H1 (cell line): ENCODE results near the gene LCN15. TPM values are rescaled to one million over a fixed set of nuclear protein-coding genes. Genes with fewer than 3 reads are reported as not detected.
A peak's percentile ranks its signal among the peaks of the same experiment; 100 is the strongest.

Source experiments
- RAD21 ChIP-seq, 2 experiments: IDR thresholded peaks in 1 of 2; conservative IDR thresholded peaks in 1 of 2; 2 replicates each; pipeline ENCODE4 v1.6.1; 2011; ENCODE audit warnings: low read depth in 2 of 2, low read length in 2 of 2, improper control_type of control experiment in 1 of 2, inconsistent platforms in 1 of 2, mild to moderate bottlenecking in 1 of 2, moderate library complexity in 1 of 2
- RFX5 ChIP-seq: IDR thresholded peaks from 2 replicates; pipeline ENCODE4 v1.6.1; 2011; ENCODE audit warnings: low read depth, low read length, improper control_type of control experiment, borderline replicate concordance
- SP1 ChIP-seq: IDR thresholded peaks from 2 replicates; pipeline ENCODE4 v1.6.1; 2011; ENCODE audit warnings: low read depth, low read length
- polyA plus RNA-seq, 7 experiments: library from polyadenylated mRNA; depleted of rRNA in 3 of 7; stranded (reverse) in 5 of 7; unstranded in 2 of 7; fragments of >200 nt in 5 of 7; fragments of 200-250 nt in 2 of 7; gene quantifications; 1 replicate in 5 of 7; 2 replicates in 1 of 7; 4 replicates in 1 of 7; pipeline versions ENCODE4 v1.2.1 to v1.2.3, GENCODE V29; 2011 to 2013; ENCODE audit warnings: missing spikeins in 2 of 7, mixed read lengths in 2 of 7
- total RNA-seq: library from RNA; stranded (reverse); fragmentation: NEBNext Ultra II Directional; extraction: Animal tissue kit (Norgen Biotek cat#: 25700); gene quantifications from 2 replicates; pipeline ENCODE4 v1.2.1, GENCODE V29; 2021
- TF ChIP-seq, protein P1 (sequence below): fragments of 300-600 bp; sonication (generic); IDR thresholded peaks from 2 replicates; pipeline ENCODE4 v1.7.1; 2012; ENCODE audit warnings: low read length, moderate library complexity, mild to moderate bottlenecking, inconsistent platforms; ENCODE audit not compliant: insufficient replicate concordance
- TF ChIP-seq, protein P2 (sequence below): IDR thresholded peaks from 2 replicates; pipeline ENCODE4 v1.6.1; 2011; ENCODE audit warnings: low read depth, mild to moderate bottlenecking, low read length; ENCODE audit not compliant: insufficient read depth
- TF ChIP-seq, protein P3 (sequence below): IDR thresholded peaks from 2 replicates; pipeline ENCODE4 v1.6.1; 2012; ENCODE audit warnings: low read length, inconsistent platforms

The LCN15 gene
- total and polyA plus RNA-seq, 2 of the 8 experiments (the other 6 are each of a cell fraction or from before 2014, with no cell fraction given): 0.08 to 0.47 TPM

DNA sequence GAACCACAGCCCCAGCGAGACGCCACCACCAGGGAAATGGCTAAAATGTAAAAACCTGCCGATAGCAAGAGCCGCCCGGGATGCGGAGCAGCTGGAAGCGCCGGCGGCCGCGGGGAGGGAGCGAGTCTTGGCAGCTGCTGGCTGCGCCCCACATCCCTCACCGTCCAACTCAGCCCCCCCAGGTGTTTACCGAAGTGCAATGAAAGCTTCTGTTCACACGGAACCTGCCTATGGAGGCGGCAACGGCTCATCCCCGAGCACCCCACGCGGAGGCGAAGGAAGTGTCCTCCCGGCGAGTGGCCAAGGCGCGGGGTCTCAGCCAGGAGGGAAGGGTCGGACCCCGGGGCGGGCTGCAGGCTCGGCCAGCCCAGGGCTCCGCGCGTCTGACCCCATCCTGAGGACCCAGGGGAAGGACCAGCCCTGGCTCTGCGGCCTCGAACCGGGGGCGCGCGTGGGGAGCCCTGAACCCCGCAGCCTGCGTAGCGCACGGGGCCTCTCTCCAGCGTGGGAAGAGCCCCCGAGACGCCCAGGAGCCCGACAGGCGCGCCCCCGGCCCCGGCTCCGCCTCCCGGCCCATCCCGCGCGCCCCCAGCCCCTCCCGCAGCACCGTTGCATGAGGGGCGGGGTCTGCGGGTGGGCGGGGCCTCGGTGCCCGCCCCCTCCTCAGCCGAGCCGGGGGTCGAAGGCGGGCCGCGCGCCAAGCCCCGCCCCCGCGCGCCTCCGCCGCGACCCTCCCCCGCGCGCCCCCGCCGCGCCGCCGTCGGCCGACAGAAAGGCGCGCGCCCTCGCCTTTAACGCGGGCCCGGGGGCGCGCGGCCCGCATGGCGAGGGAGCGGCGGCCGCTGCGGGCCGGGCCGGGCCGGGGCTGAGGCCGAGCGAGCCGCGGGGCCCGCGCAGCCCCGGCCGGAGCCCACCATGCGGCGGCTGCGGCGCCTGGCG is 52.3 kb downstream of the LCN15 start, which contains the start of gene DIPK1B (continued):
- TF ChIP-seq, protein P1, sequence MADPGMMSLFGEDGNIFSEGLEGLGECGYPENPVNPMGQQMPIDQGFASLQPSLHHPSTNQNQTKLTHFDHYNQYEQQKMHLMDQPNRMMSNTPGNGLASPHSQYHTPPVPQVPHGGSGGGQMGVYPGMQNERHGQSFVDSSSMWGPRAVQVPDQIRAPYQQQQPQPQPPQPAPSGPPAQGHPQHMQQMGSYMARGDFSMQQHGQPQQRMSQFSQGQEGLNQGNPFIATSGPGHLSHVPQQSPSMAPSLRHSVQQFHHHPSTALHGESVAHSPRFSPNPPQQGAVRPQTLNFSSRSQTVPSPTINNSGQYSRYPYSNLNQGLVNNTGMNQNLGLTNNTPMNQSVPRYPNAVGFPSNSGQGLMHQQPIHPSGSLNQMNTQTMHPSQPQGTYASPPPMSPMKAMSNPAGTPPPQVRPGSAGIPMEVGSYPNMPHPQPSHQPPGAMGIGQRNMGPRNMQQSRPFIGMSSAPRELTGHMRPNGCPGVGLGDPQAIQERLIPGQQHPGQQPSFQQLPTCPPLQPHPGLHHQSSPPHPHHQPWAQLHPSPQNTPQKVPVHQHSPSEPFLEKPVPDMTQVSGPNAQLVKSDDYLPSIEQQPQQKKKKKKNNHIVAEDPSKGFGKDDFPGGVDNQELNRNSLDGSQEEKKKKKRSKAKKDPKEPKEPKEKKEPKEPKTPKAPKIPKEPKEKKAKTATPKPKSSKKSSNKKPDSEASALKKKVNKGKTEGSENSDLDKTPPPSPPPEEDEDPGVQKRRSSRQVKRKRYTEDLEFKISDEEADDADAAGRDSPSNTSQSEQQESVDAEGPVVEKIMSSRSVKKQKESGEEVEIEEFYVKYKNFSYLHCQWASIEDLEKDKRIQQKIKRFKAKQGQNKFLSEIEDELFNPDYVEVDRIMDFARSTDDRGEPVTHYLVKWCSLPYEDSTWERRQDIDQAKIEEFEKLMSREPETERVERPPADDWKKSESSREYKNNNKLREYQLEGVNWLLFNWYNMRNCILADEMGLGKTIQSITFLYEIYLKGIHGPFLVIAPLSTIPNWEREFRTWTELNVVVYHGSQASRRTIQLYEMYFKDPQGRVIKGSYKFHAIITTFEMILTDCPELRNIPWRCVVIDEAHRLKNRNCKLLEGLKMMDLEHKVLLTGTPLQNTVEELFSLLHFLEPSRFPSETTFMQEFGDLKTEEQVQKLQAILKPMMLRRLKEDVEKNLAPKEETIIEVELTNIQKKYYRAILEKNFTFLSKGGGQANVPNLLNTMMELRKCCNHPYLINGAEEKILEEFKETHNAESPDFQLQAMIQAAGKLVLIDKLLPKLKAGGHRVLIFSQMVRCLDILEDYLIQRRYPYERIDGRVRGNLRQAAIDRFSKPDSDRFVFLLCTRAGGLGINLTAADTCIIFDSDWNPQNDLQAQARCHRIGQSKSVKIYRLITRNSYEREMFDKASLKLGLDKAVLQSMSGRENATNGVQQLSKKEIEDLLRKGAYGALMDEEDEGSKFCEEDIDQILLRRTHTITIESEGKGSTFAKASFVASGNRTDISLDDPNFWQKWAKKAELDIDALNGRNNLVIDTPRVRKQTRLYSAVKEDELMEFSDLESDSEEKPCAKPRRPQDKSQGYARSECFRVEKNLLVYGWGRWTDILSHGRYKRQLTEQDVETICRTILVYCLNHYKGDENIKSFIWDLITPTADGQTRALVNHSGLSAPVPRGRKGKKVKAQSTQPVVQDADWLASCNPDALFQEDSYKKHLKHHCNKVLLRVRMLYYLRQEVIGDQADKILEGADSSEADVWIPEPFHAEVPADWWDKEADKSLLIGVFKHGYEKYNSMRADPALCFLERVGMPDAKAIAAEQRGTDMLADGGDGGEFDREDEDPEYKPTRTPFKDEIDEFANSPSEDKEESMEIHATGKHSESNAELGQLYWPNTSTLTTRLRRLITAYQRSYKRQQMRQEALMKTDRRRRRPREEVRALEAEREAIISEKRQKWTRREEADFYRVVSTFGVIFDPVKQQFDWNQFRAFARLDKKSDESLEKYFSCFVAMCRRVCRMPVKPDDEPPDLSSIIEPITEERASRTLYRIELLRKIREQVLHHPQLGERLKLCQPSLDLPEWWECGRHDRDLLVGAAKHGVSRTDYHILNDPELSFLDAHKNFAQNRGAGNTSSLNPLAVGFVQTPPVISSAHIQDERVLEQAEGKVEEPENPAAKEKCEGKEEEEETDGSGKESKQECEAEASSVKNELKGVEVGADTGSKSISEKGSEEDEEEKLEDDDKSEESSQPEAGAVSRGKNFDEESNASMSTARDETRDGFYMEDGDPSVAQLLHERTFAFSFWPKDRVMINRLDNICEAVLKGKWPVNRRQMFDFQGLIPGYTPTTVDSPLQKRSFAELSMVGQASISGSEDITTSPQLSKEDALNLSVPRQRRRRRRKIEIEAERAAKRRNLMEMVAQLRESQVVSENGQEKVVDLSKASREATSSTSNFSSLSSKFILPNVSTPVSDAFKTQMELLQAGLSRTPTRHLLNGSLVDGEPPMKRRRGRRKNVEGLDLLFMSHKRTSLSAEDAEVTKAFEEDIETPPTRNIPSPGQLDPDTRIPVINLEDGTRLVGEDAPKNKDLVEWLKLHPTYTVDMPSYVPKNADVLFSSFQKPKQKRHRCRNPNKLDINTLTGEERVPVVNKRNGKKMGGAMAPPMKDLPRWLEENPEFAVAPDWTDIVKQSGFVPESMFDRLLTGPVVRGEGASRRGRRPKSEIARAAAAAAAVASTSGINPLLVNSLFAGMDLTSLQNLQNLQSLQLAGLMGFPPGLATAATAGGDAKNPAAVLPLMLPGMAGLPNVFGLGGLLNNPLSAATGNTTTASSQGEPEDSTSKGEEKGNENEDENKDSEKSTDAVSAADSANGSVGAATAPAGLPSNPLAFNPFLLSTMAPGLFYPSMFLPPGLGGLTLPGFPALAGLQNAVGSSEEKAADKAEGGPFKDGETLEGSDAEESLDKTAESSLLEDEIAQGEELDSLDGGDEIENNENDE: no peak
- TF ChIP-seq, protein P2, sequence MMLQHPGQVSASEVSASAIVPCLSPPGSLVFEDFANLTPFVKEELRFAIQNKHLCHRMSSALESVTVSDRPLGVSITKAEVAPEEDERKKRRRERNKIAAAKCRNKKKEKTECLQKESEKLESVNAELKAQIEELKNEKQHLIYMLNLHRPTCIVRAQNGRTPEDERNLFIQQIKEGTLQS: no peak
- TF ChIP-seq RAD21 (IDR thresholded peaks at IDR 0.05 in 1 of 2, conservative IDR thresholded peaks at IDR 0.05 in 1 of 2; ENCODE audit: low read depth in 2 of 2, low read length in 2 of 2): no peak
- TF ChIP-seq, protein P3, sequence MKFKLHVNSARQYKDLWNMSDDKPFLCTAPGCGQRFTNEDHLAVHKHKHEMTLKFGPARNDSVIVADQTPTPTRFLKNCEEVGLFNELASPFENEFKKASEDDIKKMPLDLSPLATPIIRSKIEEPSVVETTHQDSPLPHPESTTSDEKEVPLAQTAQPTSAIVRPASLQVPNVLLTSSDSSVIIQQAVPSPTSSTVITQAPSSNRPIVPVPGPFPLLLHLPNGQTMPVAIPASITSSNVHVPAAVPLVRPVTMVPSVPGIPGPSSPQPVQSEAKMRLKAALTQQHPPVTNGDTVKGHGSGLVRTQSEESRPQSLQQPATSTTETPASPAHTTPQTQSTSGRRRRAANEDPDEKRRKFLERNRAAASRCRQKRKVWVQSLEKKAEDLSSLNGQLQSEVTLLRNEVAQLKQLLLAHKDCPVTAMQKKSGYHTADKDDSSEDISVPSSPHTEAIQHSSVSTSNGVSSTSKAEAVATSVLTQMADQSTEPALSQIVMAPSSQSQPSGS: no peak
- no peak for TF ChIP-seq RFX5
- TF ChIP-seq SP1: peak; percentile 12; the same call in 1 of the 2 replicates
